A673 (cell line): ENCODE measurements around the gene GABARAPL2. TPM values are rescaled to one million over a fixed set of nuclear protein-coding genes. Genes with fewer than 3 reads are reported as not detected.
A peak's percentile ranks its signal among the peaks of the same experiment; 100 is the strongest.

Source experiments
- BruUV-seq: library from RNA; stranded (reverse); fragments of 400-500 nt; replicated peaks from 2 replicates; lab custom pipeline; 2021; lab: Mats Ljungman, UMichigan
- CTCF ChIA-PET: fragments of 300-600 bp; sonication (Branson Sonifier 250); formaldehyde crosslinking; loops from one replicate; lab custom pipeline; 2022; ENCODE audit warnings: antibody characterized with exemption; lab: Charles Lee
- POLR2A ChIA-PET: fragments of 300-600 bp; sonication (Branson Sonifier 250); formaldehyde crosslinking; loops from one replicate; lab custom pipeline; 2022; ENCODE audit warnings: antibody characterized with exemption; ENCODE audit not compliant: low non-redundant PET; lab: Charles Lee
- DNase-seq: peaks from one replicate; pipeline ENCODE4 v3.0.0-alpha.2; 2015; ENCODE audit warnings: low spot score
- H3K27ac ChIP-seq: fragments of 200-600 bp; sonication (generic); 2 replicates; pipeline ENCODE4 v1.5.1; 2016; ENCODE audit warnings: mixed run types, low read depth, mild to moderate bottlenecking, mixed read lengths, antibody characterized with exemption, low read length; ENCODE audit not compliant: poor library complexity, severe bottlenecking
- H3K27me3 ChIP-seq: fragments of 200-600 bp; sonication (generic); replicated peaks from 2 replicates; pipeline ENCODE4 v1.6.1; 2017; ENCODE audit warnings: mixed run types, low read depth, mild to moderate bottlenecking, mixed read lengths, antibody characterized with exemption, low read length; ENCODE audit not compliant: insufficient read depth, poor library complexity
- H3K36me3 ChIP-seq: fragments of 200-600 bp; sonication (generic); 2 replicates; pipeline ENCODE4 v1.6.1; 2016; ENCODE audit warnings: mixed run types, mild to moderate bottlenecking, mixed read lengths, antibody characterized with exemption, low read length; ENCODE audit not compliant: insufficient read depth, poor library complexity, severe bottlenecking
- H3K4me1 ChIP-seq: fragments of 200-600 bp; sonication (generic); 2 replicates; pipeline ENCODE4 v1.6.1; 2017; ENCODE audit warnings: mixed run types, mild to moderate bottlenecking, mixed read lengths, antibody characterized with exemption, low read length; ENCODE audit not compliant: insufficient read depth, poor library complexity, severe bottlenecking
- H3K4me3 ChIP-seq: fragments of 200-600 bp; sonication (generic); 2 replicates; pipeline ENCODE4 v1.5.1; 2016; ENCODE audit warnings: low read depth, mixed run types, mild to moderate bottlenecking, mixed read lengths, low read length; ENCODE audit not compliant: poor library complexity, severe bottlenecking
- H3K9me3 ChIP-seq: fragments of 200-600 bp; sonication (generic); 2 replicates; pipeline ENCODE4 v1.6.1; 2016; ENCODE audit warnings: mixed run types, low read depth, mild to moderate bottlenecking, mixed read lengths, antibody characterized with exemption, low read length; ENCODE audit not compliant: poor library complexity, severe bottlenecking
- CTCF ChIP-seq: fragments of 300-800, 200-600 bp; sonication (generic); conservative IDR thresholded peaks from 2 replicates; pipeline ENCODE4 v1.5.1; 2017; ENCODE audit warnings: low read depth, mild to moderate bottlenecking, antibody characterized with exemption, low read length, moderate library complexity, mixed read lengths
- EZH2 ChIP-seq: fragments of 200-600 bp; sonication (generic); IDR thresholded peaks from 2 replicates; pipeline ENCODE4 v1.6.1; 2017; ENCODE audit warnings: borderline replicate concordance, low read depth, mild to moderate bottlenecking, mixed read lengths, antibody characterized with exemption, low read length; ENCODE audit not compliant: poor library complexity, severe bottlenecking
- intact Hi-C: fragments of 100-400 bp; cut with micrococcal nuclease; formaldehyde crosslinking; loops from one replicate; pipeline ENCODE4 v1.10.0; 2022; ENCODE audit not compliant: unreplicated experiment
- total RNA-seq: library from RNA; stranded (reverse); gene quantifications from 2 replicates; pipeline ENCODE4 v1.2.3, GENCODE V29; 2021

GABARAPL2 gene
- total RNA-seq, 1 experiment from 2014 or later: 95.4 TPM

GRCh38 chr16:75559564-75560372 lies 6.4 kb upstream of the GABARAPL2 start:
- H3K9me3 ChIP-seq: no peaks in the 10 kb centered on the region
- DNase-seq: peak; percentile 16
- H3K36me3 ChIP-seq: no peaks in the 10 kb centered on the region
- CTCF ChIA-PET: no interaction called here
- H3K27ac ChIP-seq: no peak overlapping the region
- no peaks in the 10 kb centered on the region for H3K27me3 ChIP-seq
- no peak overlapping the region for H3K4me3 ChIP-seq
- POLR2A ChIA-PET: no interaction called here
- H3K4me1 ChIP-seq: peaks cover 8% of the 10 kb centered on the region
- BruUV-seq: no TSS peak
- TF ChIP-seq EZH2: no peak
- TF ChIP-seq CTCF: no peak
- intact Hi-C loops: no loop called here

GRCh38 chr16:75565640-75566039 lies 539 bp upstream of the GABARAPL2 start:
- Histone ChIP-seq H3K4me3 (peak overlapping the region; percentile 100), H3K27me3 (no peaks in the 10 kb centered on the region), H3K27ac (peak overlapping the region; percentile 76), H3K36me3 (peaks cover 30% of the 10 kb centered on the region), H3K4me1 (peaks cover 6% of the 10 kb centered on the region), H3K9me3 (no peaks in the 10 kb centered on the region)
- BruUV-seq: no TSS peak
- no peak for DNase-seq
- ChIA-PET CTCF (no interaction called here), POLR2A (no interaction called here)
- intact Hi-C loops: no loop called here
- TF ChIP-seq EZH2 (no peak), CTCF (no peak)

GRCh38 chr16:75566758-75567255 lies 628 bp downstream of the GABARAPL2 start:
- CTCF ChIA-PET: no interaction called here
- peak overlapping the region; percentile 100 for H3K4me3 ChIP-seq
- H3K9me3 ChIP-seq: no peaks in the 10 kb centered on the region
- no peak for DNase-seq
- peaks cover 34% of the 10 kb centered on the region for H3K36me3 ChIP-seq
- intact Hi-C loops: no loop called here
- peak overlapping the region; percentile 76 for H3K27ac ChIP-seq
- TF ChIP-seq EZH2 (no peak), CTCF (no peak)
- H3K27me3 ChIP-seq: no peaks in the 10 kb centered on the region
- peaks cover 6% of the 10 kb centered on the region for H3K4me1 ChIP-seq
- BruUV-seq: no TSS peak
- POLR2A ChIA-PET: no interaction called here
